Mammary epithelial cell (primary cell): Measurements from ENCODE around the gene COG5.

Experiments
- EZH2 ChIP-seq: IDR thresholded peaks from 2 replicates; pipeline ENCODE4 v1.6.1; 2012; ENCODE audit warnings: low read length, inconsistent platforms, borderline replicate concordance
- TF ChIP-seq, protein P1 (sequence below), 2 donors: IDR thresholded peaks in 1 of 2; conservative IDR thresholded peaks in 1 of 2; 2 replicates each; pipeline ENCODE4 v1.5.1; 2011 to 2012; ENCODE audit warnings: inconsistent platforms in 2 of 2, low read length in 2 of 2, mild to moderate bottlenecking in 2 of 2, control low read depth in 1 of 2, low read depth in 1 of 2; ENCODE audit not compliant: insufficient read depth in 1 of 2; ENCODE audit errors: extremely low read depth in 1 of 2

DNA sequence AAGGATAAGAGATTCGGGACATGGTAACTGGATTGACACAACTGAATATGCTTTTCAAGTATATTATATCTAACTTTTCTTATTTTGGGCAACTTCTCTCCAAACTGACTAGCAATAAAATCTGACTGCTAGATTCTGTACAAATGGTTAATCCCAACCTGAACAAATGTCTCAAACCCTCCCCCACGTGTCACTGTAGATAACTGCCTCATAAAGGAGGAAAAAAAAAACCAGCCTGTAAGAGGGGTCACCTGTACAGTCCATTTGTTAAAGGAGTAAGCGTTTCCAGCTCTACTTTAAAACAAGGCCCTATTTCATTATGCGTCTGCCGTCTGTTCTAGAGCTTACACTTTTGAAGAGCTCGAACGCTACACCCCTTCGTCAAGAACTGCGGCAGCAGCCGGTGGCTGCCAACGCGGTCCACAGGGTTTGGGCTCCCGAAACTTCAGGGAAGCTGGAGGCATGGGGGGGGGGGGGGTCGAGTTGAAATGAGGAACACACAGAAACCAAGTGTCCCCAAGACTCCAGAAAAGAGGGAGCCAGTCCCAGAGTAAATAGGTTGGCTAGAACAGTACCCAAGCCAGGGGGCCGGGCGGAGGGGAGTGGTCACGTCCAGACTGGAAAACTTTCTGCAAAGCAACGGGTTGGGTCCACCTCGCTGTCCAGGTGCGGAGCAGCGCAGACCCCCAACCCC is 492 bp downstream of the COG5 start:
- TF ChIP-seq, protein P1, sequence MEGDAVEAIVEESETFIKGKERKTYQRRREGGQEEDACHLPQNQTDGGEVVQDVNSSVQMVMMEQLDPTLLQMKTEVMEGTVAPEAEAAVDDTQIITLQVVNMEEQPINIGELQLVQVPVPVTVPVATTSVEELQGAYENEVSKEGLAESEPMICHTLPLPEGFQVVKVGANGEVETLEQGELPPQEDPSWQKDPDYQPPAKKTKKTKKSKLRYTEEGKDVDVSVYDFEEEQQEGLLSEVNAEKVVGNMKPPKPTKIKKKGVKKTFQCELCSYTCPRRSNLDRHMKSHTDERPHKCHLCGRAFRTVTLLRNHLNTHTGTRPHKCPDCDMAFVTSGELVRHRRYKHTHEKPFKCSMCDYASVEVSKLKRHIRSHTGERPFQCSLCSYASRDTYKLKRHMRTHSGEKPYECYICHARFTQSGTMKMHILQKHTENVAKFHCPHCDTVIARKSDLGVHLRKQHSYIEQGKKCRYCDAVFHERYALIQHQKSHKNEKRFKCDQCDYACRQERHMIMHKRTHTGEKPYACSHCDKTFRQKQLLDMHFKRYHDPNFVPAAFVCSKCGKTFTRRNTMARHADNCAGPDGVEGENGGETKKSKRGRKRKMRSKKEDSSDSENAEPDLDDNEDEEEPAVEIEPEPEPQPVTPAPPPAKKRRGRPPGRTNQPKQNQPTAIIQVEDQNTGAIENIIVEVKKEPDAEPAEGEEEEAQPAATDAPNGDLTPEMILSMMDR (conservative IDR thresholded peaks at IDR 0.05 in 1 of 2, IDR thresholded peaks at IDR 0.05 in 1 of 2; ENCODE audit: extremely low read depth in 1 of 2, insufficient read depth in 1 of 2, low read depth in 1 of 2, low read length in 2 of 2), result no peak
- TF ChIP-seq EZH2, result no peak
